ENCODE results near the gene HOXA3.

- TF ChIP-seq POLR2A (IDR thresholded peaks at IDR 0.05; ENCODE audit: low read depth) (no peak), EP300 (IDR thresholded peaks at IDR 0.05) (no peak), CTCF (IDR thresholded peaks at IDR 0.05) (peak in 1 of 3 experiments; percentile 4), POLR2AphosphoS5 (IDR thresholded peaks at IDR 0.05) (no peak)
Measured at GRCh38 chr7:27161214-27161720, 8.9 kb upstream of the HOXA3 start.

Data from esophagus muscularis mucosa (tissue), 4 donors.